ENCODE data around the gene TP63.

TP63 gene

DNA sequence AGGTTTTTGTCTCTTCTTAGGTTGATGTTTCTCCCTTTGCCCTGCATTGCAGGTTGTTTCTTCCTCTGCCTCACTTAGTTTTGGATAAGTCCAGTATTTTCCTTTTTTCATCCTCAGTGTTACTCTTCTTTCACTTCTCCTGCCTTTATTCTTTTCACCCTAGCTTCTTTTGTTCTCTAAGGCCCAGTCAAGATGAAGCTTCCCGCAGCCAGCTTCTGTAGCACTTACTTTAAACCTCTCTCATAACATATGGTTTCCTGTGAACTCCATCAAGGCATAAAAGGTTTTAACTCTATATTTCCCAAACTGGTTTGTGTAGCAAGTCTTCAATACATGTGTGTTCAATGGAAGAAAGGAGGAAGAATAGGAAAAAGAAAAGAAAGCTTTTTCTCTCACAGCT is 54.1 kb downstream of the TP63 start:
- no peak for DNase-seq (ENCODE audit: low spot score)

DNA sequence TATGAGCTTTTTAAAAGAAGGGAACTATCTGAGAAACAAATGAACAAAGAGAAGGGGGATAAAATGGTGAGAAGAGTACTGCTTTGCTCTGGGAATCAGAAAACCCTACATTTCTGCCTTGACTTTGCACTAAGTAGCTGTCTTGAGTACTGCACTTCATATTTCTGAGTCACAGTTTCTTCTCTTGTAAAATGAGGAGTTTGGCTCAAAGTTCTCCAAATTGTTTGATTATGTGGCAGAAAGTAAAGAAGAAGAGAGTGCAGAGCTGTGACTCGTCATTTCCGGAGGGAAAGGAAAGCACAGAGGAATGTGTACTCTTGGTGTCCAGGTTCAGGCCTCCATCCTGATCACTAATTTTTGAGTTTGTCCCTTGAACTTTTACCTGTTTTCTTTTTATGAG is 54.7 kb downstream of the TP63 start:
- no peak for DNase-seq (ENCODE audit: low spot score)

DNA sequence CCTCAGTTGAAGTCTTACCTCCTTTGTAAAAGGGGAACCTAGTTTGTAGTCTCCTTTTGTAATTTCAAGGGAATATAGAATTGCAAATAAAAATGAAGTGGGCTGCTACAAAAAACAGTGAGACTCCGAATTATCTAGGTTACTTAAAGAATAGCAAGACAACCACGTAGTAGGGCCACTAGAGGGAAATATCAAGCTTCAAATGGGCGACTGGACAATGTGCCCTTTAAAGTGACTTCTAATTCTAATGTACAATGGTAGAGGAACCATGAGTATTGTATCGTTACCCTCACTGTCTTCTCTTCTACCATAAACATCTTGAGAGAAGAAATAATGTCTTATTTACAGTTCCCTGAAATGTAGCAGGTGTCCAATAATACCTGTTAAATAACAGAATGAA is 56.3 kb downstream of the TP63 start:
- DNase-seq (ENCODE audit: low spot score) = no peak

DNA sequence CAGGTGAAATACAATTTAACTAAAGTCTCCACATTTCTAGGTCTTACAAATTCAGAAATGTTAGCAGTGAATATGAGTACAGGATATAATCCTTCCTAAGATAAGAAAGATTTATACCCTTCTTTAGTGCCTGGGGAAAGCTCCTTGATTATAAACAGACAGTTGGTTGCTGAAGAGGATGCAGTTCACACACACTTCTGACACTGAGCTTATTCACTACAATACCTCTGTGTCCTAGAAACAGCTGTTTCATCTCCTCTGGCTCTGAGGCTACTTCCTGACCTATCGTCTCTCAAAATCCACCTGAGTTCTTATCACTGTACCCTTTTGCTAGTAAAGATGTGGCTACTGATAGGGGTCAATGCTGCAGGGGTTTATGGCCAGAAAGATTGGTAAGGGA is 57.1 kb downstream of the TP63 start:
- DNase-seq (ENCODE audit: low spot score) = no peak

DNA sequence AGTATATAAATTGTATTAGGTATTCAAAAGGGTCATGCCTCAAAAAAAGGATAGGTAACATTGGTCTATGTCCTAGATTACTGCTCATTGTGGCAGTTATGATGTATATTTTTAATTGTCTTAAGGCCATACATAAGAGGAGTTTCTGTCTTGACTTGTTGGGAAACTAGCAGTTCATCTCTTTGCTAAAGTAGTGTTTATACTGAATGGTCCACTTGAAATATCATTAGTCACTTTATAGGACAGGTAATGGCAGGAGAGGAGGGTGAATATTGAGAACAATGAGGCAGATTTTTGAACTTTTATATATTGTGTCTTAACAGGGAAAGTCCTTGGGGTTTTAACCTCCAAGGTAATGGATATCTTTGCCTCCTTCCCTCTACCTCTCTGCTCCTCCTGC is 58.4 kb downstream of the TP63 start:
- DNase-seq (ENCODE audit: low spot score) = no peak

DNA sequence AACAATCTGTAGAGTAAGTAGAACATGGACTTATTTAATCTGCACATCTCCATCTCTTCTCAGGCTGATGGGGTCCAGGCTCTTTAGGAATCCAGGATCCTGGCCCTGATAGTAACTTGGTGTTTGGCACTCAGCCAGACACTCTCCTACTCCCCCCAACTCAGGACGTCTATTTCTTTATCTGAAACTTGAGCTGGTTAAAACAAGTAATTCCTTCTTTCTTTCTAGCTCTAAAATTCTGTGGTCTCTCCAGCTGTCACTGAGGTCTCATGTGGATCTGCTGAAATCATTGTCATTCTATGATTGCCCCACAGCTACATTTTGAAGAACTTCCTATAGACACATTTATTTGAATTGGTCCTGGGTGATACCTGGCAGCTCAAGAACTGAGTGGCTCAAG is 59.0 kb downstream of the TP63 start:
- no peak for DNase-seq (ENCODE audit: low spot score)

DNA sequence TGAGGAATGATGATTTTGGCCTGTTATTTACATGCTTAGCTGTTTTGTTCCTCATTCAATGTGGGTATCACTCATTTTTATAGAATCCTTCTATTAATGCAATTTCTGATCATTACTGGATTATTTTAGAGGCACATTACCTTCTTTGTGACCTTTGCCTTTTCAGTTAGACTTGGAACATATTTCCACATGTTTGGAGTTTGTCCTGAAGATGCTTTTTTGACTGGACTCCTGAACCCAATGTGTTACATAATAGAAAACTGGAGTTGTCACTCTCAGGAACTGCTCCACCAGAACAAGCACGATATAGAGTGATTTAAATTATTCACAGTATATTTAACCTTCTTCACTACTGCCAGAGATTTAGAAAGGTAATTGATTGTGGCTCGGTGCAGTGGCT is 59.5 kb downstream of the TP63 start:
- DNase-seq (ENCODE audit: low spot score) = no peak

DNA sequence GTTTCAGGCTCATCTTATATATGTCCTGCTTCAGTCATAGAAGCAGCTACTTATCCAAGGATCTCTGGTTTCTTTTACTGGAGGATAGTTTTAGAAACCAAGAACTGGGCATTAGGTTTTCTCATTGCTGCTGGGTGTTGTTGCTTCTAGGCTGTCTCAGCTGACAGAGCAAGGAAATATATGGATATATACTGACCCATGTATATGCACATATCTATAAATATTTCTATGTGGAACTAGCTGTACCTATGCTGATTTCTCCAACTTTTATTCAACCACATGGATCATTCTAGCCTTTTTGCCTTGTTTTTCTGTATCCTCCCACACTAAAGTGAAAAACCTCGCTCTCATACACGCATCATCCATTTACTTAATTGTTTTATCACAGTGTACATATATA is 64.2 kb downstream of the TP63 start:
- no peak for DNase-seq (ENCODE audit: low spot score)

DNA sequence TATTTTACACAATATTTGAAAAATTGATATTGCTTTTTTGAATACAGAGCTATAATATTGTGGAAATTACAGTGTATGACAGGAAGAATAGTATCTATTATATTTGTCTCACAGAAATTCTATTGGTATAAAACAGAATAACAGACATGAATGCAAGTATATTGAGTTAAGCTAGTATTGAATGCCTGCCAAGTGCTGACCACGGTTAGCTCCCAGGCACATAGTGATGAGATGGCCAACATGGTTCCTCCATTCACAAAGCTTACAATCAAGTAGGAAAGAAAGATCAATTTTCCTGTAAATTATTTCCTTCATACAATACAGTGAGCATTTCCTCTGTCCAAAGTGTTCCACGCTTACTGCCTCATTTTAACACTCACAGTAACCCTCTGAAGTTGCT is 67.6 kb downstream of the TP63 start:
- no peak for DNase-seq (ENCODE audit: low spot score)

DNA sequence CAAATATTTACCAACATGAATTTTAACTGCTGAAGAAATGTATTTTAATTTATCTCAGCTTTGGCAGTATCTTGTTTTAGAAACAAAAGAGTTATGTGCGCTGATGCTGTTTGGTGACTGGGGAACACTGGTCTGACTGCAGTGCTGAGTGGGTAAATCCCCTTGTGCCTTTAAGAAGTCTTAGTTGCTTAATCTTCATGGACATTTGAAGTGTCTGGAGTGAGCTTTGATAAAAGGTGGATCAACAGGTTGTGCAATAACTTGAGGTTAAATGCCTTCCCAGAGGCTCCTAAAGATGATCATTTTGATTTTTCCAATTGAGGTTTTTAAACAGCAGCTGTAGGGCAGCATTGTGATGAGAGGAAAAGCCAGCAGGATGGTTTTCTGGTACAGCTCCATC is 68.7 kb downstream of the TP63 start:
- no peak for DNase-seq (ENCODE audit: low spot score)

DNA sequence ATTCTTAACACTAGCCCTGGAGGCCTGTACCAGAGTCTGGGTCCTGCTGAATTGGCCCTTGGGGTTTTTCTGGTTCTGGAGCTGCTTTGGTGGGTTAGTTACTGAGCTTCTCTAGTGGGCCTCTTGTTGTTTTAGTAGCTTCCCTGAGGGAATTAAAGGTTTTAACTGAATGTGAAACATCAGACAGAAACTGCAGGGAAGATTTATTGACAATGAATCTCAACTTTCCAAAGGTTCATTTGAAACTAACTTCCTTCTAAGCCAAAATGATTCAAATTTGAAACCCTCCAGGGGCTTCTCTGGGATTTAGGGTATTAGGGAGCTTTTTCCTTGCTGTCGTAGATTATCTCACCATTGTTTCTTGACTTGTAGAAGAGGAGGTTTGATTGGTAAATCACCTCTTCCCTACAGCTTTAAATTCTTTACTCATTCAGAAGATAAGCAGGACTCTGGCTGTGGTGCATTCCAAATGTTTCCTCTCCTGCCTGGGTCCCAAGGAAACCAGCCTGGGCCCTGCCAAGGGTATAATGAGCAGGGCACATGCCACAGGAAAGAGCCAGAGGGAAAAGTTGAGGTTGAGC is 71.0 kb downstream of the TP63 start:
- DNase-seq (ENCODE audit: low spot score) = no peak

DNA sequence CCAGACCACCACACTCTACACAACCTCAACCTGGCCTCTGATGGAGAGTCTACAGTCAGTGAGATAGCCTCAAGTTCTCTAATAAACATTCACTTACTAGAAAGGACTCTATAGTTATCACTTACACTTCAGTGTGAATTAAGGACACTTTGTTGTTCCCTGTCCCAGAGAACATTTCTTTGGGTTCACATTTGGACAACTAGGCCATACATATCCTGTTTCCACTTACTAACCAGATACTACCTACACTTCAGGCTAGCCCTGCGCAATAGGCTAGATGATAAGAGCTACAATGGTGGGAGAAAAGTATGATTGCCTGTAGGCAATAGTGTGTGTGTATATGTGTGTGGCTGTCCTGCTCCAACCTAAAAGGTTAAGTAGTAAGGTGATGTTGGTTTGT is 72.7 kb downstream of the TP63 start:
- no peak for DNase-seq (ENCODE audit: low spot score)

DNA sequence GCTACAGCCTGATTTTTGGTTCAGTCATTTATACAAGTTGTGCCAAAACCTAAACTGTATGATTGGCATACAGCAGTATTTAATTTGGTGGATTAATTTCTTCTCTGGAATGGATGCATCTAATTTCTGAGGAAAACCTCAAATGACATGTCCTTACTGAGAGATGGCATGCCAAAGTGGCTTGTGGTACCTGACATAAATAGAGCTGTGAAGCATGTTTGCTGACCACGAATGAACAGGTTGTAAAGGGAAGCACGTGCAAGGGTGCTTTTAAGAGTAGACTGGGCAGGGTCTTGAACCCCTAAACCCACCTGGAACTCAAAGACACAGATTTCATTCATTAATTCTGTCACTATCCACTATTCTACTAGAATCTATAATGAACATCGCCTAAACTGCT is 77.2 kb downstream of the TP63 start:
- no peak for DNase-seq (ENCODE audit: low spot score)

DNA sequence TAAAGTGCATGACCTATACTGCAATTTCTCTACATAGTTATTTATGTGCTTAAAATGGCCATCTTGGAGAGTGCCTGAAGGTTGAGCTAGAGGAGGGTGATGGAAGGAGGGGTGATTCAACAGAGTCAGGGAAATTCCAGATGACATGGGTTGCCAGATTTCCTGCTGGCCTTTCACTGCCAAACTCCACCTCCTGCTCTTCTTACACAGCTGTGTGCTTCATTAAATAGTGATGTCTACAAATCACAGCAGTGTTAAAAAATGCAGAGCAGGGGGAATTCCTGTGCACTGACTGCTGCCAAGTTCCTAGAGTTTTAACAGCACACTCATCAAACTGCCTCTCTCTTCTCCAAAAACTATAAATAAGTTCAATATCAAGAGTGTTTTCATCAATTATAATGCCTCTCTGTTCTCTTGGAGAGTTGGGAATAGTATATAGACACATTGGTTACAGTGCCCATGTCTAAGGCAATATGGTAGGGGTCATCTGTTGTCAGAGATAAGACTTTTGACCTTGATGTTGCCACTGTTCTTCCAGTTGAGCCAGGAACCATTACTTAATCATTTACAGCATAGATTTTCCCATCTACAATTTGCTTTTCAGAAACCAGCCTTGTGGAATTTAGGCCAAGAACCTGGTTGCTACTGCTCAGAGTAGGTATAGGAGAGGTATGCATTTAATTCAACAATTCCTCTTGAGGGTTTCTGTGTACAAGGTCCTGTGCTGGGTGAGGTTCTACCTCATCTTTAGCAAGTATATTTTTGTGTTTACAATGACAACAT is 79.6 kb downstream of the TP63 start:
- no peak for DNase-seq (ENCODE audit: low spot score)

DNA sequence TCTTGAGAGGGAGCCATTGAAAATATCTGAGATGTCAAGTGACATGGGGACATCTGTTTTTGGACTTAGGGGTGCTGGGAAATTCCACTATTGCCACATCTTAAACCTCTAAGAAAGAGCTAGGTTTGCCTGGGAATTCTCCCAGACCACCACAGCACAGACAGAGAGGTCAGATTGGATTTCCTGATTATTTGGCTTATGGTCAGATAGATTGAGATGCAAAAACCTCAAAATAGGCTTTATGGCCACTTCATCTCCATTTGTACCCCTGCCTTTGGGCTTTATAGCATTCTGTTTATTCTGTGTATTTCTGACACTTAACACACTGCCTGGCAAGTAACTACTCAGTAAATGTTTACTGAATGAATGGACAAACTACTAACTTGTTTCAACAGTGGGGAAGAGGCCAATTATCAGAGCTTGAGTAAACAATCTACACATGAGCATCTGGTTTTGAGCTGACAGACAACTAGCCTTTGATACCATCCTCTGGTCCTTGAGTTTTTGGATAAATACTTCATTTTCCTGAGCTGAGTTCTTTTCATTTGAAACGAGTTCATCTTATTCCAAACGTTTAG is 81.8 kb downstream of the TP63 start:
- no peak for DNase-seq (ENCODE audit: low spot score)

DNA sequence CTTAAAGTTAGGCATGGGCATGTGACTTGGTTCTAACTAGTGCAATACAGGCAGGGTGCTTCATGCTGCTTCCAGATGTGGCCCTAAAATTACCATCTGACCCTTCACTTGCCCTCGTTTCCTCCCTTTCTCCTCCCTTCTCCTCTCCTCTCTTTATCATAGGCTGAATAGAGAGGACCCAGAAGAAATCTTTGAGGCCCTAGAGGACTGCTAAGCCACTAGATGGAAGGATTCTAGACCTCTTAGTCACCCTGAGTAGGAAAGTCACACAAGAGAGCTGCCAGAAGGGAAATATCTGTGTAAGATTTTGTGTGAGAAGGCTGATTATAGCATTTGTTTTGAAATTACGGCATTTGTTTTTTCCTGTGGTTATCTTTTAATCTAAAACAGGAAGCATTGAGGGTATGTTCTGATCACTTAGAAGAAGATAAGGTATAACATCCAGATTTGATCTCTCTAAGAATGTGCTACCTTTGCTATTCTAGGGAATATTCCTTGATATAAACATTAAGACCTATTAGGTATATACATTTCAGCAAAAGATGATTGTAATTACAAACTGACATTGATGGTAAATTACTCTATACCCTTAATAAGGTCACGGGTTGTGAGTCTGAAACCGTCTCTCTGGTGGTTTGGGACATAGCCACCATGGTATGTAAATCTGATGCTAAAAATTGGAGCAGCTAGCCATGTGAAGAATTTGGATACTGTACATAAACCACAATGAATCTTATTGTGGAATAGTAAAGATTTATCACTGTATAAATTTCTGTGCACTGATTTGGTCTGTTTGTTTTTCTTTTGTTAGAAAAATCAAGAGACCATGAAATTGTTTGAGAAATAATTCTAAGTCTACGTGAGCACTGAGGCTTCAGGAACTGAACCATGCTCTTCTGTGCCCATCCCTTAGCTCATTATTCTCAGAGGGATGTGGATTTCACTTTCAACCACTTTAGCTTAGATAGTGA is 84.1 kb downstream of the TP63 start:
- DNase-seq (ENCODE audit: low spot score) = no peak

DNA sequence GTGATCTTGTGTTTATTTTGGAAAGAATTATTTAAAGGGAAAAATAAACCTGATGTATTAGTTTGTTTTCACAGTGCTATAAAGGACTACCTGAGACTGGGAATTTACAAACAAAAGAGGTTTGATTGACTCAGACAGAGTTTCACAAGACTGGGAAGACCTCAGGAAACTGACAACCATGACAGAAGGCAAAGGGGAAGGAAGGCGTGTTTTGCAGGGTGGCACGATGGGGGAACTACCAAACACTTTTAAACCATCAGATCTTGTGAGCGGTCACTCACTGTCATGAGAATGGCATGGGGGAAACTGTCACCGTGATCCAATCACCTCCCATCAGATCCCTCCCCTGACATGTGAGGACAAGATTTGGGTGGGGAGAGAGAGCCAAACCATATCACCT is 87.0 kb downstream of the TP63 start:
- no peak for DNase-seq (ENCODE audit: low spot score)

DNA sequence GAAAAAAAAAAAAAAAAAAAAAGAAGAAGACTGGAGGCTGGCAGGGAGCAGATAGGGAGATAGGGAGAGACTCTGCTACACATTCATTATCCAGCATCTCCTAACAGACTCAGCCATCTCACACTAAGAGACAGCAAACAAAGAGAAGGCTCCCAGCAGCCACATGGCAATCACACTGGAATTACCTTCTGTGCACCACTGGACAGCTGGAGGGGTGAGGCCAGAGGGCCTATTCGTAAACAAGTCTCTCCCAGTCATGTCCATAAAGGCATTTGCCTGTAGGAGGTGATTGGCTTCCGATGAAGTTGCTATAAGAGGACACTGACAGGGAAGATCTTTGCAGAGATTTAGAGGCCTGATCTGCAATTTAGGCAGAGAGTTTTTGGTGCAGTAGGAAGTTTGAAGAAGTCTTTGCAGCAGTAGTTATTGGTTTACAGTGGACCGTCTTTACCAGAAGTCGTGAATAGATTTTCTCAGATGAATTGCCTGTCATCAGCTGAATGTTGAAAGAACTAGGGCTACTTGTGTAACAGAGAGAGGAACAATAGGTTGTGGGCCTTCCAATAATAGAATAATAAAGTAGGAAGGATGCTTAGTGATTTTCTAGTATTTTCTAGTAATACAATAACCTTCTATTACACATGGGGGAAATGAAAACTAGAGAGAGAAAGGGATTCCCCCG is 89.7 kb downstream of the TP63 start:
- no peak for DNase-seq (ENCODE audit: low spot score)

DNA sequence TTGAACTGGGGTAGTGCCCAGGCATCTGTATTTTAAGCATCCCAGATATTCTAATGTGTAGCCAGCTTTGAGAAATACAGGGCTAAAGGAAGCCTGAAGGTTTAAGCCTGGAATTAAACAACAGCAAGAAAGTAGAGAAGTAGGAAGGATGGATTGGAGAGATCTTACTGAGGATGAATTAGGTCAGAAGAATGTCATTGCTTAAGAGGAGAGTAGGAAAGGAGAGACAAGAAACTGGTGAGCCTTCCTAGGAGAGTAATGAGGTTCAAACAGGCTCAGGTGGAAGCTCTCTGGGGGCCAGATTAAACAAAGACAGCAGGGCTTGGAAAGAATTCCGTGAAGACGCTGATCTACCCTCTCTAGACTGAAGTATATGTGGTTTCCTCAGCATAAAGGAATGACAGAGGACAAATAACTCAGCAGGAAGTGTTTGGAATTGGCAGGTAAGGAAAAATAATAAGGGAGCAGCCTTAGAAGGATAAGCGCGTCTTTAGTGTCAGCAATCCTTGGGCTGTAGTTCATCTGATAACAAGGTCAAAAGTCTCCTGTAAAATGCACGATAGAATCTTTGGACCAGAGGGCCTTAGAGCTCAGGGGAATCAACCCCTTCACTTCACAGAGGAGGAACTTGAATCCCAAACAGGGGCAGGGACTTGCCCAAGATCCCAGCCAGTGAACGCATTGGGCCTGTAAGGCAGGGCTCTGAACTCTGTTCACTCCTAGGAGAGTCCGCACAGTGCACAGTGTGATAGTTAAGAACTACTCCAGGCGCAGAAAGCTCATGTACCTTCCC is 90.9 kb downstream of the TP63 start:
- no peak for DNase-seq (ENCODE audit: low spot score)

DNA sequence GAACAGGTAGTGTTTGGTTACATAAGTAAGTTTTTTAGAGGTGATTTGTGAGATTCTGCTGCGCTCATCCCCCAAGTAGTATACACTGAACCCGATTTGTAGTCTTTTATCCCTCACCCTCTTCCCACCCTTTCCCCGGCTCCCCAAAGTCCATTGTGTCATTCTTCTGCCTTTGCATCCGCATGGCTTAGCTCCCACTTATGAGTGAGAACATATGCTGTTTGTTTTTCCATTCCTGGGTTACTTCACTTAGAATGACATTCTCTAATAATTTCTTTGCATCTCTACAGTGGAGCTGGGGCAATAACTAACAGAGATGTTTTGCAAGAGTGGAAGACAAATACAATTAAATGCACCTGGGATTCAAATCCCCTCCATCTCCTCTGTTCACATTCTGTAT is 93.2 kb downstream of the TP63 start:
- DNase-seq (ENCODE audit: low spot score) = no peak

DNA sequence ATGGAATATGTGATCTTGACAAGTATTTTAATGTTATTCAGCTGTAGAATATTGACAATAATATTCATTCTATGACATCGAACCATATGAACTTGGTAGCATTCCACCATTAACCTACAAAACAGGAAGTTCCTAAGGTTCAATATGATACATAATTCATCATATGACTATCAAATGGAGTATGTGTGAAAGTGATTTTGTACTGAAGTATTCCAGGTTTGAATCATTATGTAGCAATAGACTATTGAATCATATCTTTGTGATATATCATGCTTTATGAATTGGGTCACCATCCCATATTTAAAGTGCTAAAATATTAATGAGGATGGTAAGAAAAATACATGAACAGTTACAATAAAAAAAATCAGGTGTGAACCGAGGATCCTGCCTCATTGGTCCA is 95.1 kb downstream of the TP63 start:
- DNase-seq (ENCODE audit: low spot score) = no peak

Measured in hematopoietic multipotent progenitor cell treated with erythropoietin and hydrocortisone succinate and interleukin-3 and kit ligand, for 17 days (in vitro differentiated cells).